NCI-H1930 (cell line): ENCODE measurements around the gene PDZD7.

Experiments
- DNase-seq, 2 experiments: peaks; one replicate each; lab custom pipeline; 2025; lab: John Stamatoyannopoulos, UW

The PDZD7 gene

GRCh38 chr10:101018118-101018599, 12.8 kb downstream of the PDZD7 start:
- no peak for DNase-seq

- no peak for DNase-seq
Measured at GRCh38 chr10:101016814-101017213, 14.1 kb downstream of the PDZD7 start.

DNA sequence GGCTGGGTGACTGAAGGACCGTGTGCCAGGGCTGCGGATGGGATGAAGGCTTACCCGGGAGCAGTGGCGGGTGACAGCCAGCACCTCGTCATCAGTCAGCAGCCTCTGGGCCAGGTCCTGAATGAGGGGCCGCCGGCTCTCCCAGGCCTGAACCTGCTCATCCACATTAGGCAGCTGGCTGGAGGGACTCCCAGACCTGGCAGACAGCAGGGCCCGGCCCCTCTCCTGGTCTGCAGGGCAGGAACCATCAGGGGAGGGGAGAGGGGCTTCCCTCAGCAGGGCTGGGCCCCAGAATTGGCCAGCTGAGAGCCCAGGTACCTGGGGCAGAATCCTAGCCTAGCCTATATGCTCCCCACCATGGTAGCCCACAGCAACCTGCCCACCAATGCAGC, 15.4 kb downstream of the PDZD7 start:
- no peak for DNase-seq

- no peak for DNase-seq
Measured at GRCh38 chr10:101014966-101015581, 15.9 kb downstream of the PDZD7 start.

GRCh38 chr10:101014230-101014884, 16.6 kb downstream of the PDZD7 start:
- DNase-seq = peak in 1 of 2 experiments; percentile 9

DNA sequence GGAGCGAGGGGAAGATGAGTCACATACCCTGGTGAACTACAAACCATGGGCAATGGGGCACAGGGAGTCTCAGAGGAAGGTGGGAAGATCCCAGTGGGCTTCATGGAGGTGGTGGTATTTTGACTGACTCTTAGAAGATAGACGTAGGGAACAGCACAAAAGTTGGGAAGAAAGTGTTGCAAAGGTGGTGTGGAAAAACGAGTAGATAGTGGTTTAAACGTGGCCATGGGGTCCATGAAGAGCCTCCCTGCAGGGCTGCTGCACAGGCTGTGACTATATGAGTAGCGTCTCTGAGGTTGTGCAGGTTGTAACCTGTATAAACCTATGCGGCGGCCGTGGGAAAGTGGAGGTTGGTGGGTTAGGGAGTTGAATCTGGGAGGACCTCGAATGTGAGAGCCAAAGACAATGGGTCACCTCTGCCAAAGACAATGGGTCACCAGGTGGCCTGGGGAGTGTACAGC, 17.5 kb downstream of the PDZD7 start:
- no peak for DNase-seq

DNA sequence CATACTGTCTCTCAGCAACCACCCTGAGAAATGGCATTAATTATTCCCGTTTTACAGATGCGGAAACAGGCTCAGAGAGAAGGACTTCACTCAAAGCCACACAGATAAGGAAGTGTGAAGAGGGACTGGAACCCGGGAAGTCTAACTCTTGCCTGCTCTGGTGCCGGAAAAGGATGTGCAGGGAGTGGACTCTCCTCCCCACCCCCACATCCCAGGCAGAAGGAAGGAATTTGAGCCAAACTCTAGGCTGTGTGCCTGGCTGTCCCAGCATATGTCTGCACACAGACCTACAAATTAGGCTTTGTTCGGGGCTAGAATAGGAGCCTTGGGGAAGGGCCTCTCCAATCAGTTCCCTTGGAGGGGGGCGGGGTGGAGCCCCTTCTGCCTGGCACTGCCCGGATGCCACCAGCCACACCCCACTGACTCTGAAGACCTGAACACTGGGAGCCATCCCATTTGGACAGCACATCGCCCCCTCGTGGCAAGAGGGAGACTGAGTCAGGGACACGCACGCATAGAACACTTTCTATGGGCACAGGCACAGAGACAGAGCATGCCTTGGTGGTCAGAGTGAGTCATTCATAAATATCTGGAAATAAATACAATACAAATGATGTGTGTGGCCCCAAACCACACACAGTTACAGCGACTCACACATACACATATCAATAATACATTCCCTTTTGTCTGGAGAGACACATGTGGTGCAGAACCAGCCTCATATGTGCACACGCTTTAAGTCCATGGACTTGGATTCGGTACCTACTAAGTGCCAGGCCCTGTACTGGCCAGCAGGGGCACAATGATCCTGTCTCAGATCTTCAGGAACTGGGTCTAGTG, 18.2 kb downstream of the PDZD7 start:
- peak; percentile 39 to 65 for DNase-seq

- no peak for DNase-seq
Measured at GRCh38 chr10:101011517-101012423, 19.2 kb downstream of the PDZD7 start.

GRCh38 chr10:101010329-101010728, 20.6 kb downstream of the PDZD7 start:
- DNase-seq = no peak

- no peak for DNase-seq
Measured at GRCh38 chr10:101008823-101009423, 22.0 kb downstream of the PDZD7 start.

GRCh38 chr10:101007915-101008822, 22.8 kb downstream of the PDZD7 start:
- DNase-seq = no peak

- no peak for DNase-seq
Measured at GRCh38 chr10:101007099-101007711, 23.7 kb downstream of the PDZD7 start.

GRCh38 chr10:101006593-101007098, 24.3 kb downstream of the PDZD7 start:
- DNase-seq = no peak

DNA sequence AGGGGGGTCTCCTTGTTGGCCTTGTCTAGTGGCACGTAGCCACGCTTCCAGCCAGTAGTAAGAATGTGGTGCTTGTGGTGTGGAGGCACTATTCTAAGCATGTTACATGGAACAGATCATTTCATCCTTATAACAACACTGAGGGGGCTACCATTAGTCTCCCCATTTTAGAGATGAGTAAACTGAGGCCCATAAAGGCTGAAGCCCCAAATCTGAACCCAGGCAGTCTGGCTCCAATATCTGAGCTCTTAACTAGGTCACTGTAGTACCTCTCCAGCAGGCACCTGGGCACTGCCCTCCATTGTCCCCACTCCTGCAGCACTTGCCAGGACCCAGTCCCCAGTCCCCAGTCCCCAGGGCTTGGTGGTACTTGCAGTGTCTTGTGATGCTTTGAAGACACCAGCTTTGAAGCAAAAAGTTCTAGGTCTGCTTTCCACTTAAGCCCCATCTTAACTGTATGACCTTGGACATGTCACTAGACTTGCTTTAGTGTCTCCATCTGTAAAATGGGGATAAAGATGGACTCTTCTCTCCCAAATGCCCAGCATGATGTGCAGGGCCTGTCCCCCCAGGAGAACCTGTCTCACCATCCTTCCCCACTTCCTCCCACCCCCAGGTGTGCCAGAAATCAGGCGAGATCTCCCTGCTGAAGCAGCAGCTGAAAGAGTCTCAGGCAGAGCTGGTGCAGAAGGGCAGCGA, 24.9 kb downstream of the PDZD7 start:
- no peak for DNase-seq

GRCh38 chr10:101005361-101005760, 25.6 kb downstream of the PDZD7 start:
- DNase-seq = no peak

- no peak for DNase-seq
Measured at GRCh38 chr10:101003639-101004206, 27.2 kb downstream of the PDZD7 start.

- DNase-seq = no peak
Measured at GRCh38 chr10:101002456-101002855, 28.5 kb downstream of the PDZD7 start.

- no peak for DNase-seq
Measured at GRCh38 chr10:101001659-101002035, 29.3 kb downstream of the PDZD7 start.
